ENCODE measurements around the gene L1CAM. TPM values are rescaled to one million over a fixed set of nuclear protein-coding genes. Genes with fewer than 3 reads are reported as not detected.

The L1CAM gene
- total and polyA plus RNA-seq, 9 of the 15 experiments (the other 6 are each of a cell fraction or from before 2014, with no cell fraction given): 0.09 to 0.86 (median 0.26) TPM; not detected in 3

GRCh38 chrX:153820601-153821000 lies 65.4 kb downstream of the L1CAM start:
- Histone ChIP-seq H3K4me3 (no peak overlapping the region), H3K4me1 (replicated peaks in 1 of 2; ENCODE audit: control insufficient read depth in 2 of 2, insufficient read depth in 2 of 2, low read length in 2 of 2) (peaks cover 5 to 18% of the 10 kb centered on the region in 2 experiments; a peak in 4 of 5 replicates), H3K9me1 (ENCODE audit: control insufficient read depth, insufficient read depth, low read length) (no peaks in the 10 kb centered on the region), H3K27ac (ENCODE audit: extremely low read depth, low read depth, low read length) (no peak overlapping the region), H3K9me3 (replicated peaks; ENCODE audit: control insufficient read depth, insufficient read depth, low read depth, low read length) (no peaks in the 10 kb centered on the region), H3K36me3 (ENCODE audit: control insufficient read depth, insufficient read depth, low read length) (no peaks in the 10 kb centered on the region), H3K79me2 (ENCODE audit: control insufficient read depth, insufficient read depth, low read length) (no peaks in the 10 kb centered on the region), H3K27me3 (ENCODE audit: control insufficient read depth in 2 of 2, insufficient read depth in 2 of 2, low read length in 2 of 2) (peaks cover 10 to 20% of the 10 kb centered on the region in 2 experiments; a peak in 3 of 5 replicates), H2AFZ (ENCODE audit: low read depth, low read length) (no peak overlapping the region), H3K4me2 (ENCODE audit: insufficient read depth, low read length) (no peak overlapping the region), H4K20me1 (replicated peaks; ENCODE audit: control insufficient read depth, insufficient read depth, low read length) (no peaks in the 10 kb centered on the region; the same call in 1 of the 2 replicates), H3K9ac (ENCODE audit: insufficient read depth in 1 of 2, low read depth in 2 of 2, low read length in 2 of 2) (no peak overlapping the region)
- in situ Hi-C loops (cut with MboI) (no loop called here), intact Hi-C loops (cut with micrococcal nuclease) (no loop called here)
- ATAC-seq (no peak), DNase-seq (ENCODE audit: extremely low read depth in 1 of 4, low spot score in 3 of 4) (no peak), FAIRE-seq (no peak)
- CTCF ChIA-PET (ENCODE audit: low intra/inter-chr PET ratio): no interaction called here
- no TSS peak for BruUV-seq (replicated peaks)
- POLR2A ChIA-PET: no interaction called here
- WGBS (ENCODE audit: insufficient coverage, low coverage, missing lambda C conversion rate): 10% methylated on average over 7 of the region's 7 CpGs
- TF ChIP-seq NCOA1 (IDR thresholded peaks at IDR 0.05; ENCODE audit: low read depth) (no peak), JUN (IDR thresholded peaks at IDR 0.05; ENCODE audit: borderline replicate concordance, low read depth, low read length) (no peak), JUN (CRISPR knock-in tag; IDR thresholded peaks at IDR 0.05; ENCODE audit: borderline replicate concordance) (no peak), ZNF316 (IDR thresholded peaks at IDR 0.05) (no peak), ETV1 (tag; conservative IDR thresholded peaks at IDR 0.05; ENCODE audit: low read depth) (no peak), ZNF395 (CRISPR knock-in tag; IDR thresholded peaks at IDR 0.05) (no peak), IRF1 (CRISPR knock-in tag; IDR thresholded peaks at IDR 0.05; ENCODE audit: borderline replicate concordance) (no peak), ZNF143 (CRISPR knock-in tag; IDR thresholded peaks at IDR 0.05) (no peak), CBX2 (IDR thresholded peaks at IDR 0.05; ENCODE audit: insufficient read depth, low read length, poor library complexity, severe bottlenecking) (no peak), TAF15 (IDR thresholded peaks at IDR 0.05; ENCODE audit: low read depth, low read length) (no peak), CEBPG (CRISPR knock-in tag; IDR thresholded peaks at IDR 0.05) (no peak), CEBPG (tag; conservative IDR thresholded peaks at IDR 0.05 in 1 of 2, IDR thresholded peaks at IDR 0.05 in 1 of 2) (no peak), PTRF (tag; IDR thresholded peaks at IDR 0.05) (no peak), MCM3 (IDR thresholded peaks at IDR 0.05) (no peak), ZNF444 (CRISPR knock-in tag; IDR thresholded peaks at IDR 0.05) (no peak), ZFP30 (CRISPR knock-in tag; IDR thresholded peaks at IDR 0.05; ENCODE audit: borderline replicate concordance) (no peak), ZFP1 (CRISPR knock-in tag; IDR thresholded peaks at IDR 0.05) (no peak), NCOA6 (IDR thresholded peaks at IDR 0.05) (no peak)

All from K562 (cell line).